Right cardiac atrium (tissue), 5 donors: ENCODE results near the gene PARD6G. TPM values are rescaled to one million over a fixed set of nuclear protein-coding genes. Genes with fewer than 3 reads are reported as not detected.

Experiments used
- ATAC-seq, 2 donors: fragments of 200-7000 bp; cut with Tn5 transposase; one replicate each; pipeline versions ENCODE4 v1.8.0 to v1.9.1; 2020; ENCODE audit warnings: moderate library complexity in 2 of 2, mild to moderate bottlenecking in 1 of 2
- DNase-seq, 3 donors: peaks; one replicate each; pipeline ENCODE4 v3.0.0-alpha.2; 2020
- H3K27ac ChIP-seq: one replicate; pipeline ENCODE4 v1.5.1; 2013; ENCODE audit warnings: mild to moderate bottlenecking, low read length, control low read depth, moderate library complexity
- H3K27me3 ChIP-seq: one replicate; pipeline ENCODE4 v1.6.1; 2013; ENCODE audit not compliant: control insufficient read depth, insufficient read depth
- H3K4me1 ChIP-seq: one replicate; pipeline ENCODE4 v1.6.1; 2013; ENCODE audit warnings: low read length; ENCODE audit not compliant: control insufficient read depth, insufficient read depth
- H3K4me3 ChIP-seq: one replicate; pipeline ENCODE4 v1.5.1; 2013; ENCODE audit warnings: low read length, control low read depth
- H3K9me3 ChIP-seq: one replicate; pipeline ENCODE4 v1.6.1; 2013; ENCODE audit warnings: low read length; ENCODE audit not compliant: control insufficient read depth
- WGBS: extraction: QIAGEN DNeasy Blood & Tissue Kit; methylation state at CpG from one replicate; pipeline ENCODE4 v1.1.7; 2013; 5-methylcytosine and 5-hydroxymethylcytosine counted together
- intact Hi-C, 4 donors: fragments of 100-400 bp; cut with DNase I; formaldehyde crosslinking; loops; one replicate each; pipeline versions ENCODE4 v1.11.0 to v1.14.0; 2022 to 2023
- polyA plus RNA-seq: library from polyadenylated mRNA; stranded (reverse); fragments of 200-250 nt; gene quantifications from one replicate; pipeline ENCODE4 v1.2.3, GENCODE V29; 2013
- total RNA-seq, 4 donors: library from RNA; stranded (reverse); fragmentation: NEBNext Ultra II Directional; extraction: Animal tissue kit (Norgen Biotek cat#: 25700); gene quantifications; one replicate each; pipeline ENCODE4 v1.2.1, GENCODE V29; 2021
- donor health status: healthy with polysubstance abuse.
- donor health status: DM: no; HTN: yes; CAD: no.
- donor health status: DM: no; HTN: no; CAD: no.
- donor health status: DM: no; HTN: yes; CAD: no; lungs with severe emphysema.
- donor health status: DM: yes; HTN: yes; CAD: no.

PARD6G gene
- total and polyA plus RNA-seq, 5 donors, result 2.5 to 5.0 (median 4.4) TPM

DNA sequence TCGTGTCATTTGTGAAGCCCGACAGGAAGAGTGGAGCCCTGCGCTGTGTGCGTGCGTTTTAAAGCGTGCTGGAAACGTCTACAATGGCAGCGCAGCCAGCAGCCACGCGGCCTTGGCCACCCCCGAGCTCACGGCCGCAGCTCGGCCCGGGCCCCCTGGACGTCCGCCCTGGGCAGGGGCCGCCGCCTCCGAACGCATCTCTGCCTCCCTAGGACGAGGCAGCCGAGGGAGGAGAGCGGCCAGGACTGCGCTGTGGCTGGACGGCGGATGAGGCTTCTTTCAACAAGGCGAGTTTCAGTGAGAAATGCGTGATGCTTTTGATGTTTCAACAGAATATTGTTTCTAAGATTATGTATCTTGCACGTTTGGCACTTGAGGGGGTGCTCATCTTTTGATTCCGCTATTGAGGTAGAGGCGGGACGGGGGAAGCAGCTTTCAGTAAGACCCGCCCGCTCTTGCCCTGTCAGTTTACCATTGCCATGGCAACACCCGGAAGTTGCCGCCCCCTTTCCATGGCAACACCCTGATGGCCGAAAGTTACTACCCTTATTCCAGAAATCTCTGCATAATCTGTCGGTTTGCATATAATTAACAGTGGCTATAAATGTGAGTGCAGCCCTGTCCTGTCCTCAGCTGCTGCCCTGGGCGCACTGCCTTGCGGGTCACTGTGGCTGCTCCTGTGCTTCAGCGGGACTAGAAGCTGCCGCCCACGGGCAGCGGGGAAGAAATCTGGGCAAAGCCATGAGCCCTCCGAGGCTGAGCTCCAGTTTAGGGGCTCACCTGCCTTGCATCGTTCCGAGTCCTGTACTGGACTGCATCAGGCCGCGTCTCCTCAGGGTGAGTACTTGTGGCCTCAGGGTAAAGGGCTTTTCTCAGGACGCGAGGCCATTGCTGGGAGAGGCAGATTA is 99.6 kb downstream of the PARD6G start:
- no peaks in the 10 kb centered on the region for H3K4me1 ChIP-seq
- H3K27ac ChIP-seq, result no peak overlapping the region
- peak overlapping the region; percentile 68 for H3K4me3 ChIP-seq
- H3K27me3 ChIP-seq, result no peaks in the 10 kb centered on the region
- DNase-seq (peak; percentile 84 to 93 (median 92)), ATAC-seq (peak; percentile 93 to 95)
- WGBS, result 39% methylated on average over 52 of the region's 52 CpGs
- H3K9me3 ChIP-seq, result no peaks in the 10 kb centered on the region
- intact Hi-C loops, result loop anchor here in 1 of 4 donors (10.0 kb wide), 1 partner anchor 223 kb away; no protein-coding TSS in a partner anchor

- no peaks in the 10 kb centered on the region for H3K4me1 ChIP-seq
- WGBS, result 36% methylated on average over 12 of the region's 12 CpGs
- no peaks in the 10 kb centered on the region for H3K27me3 ChIP-seq
- no peaks in the 10 kb centered on the region for H3K9me3 ChIP-seq
- no peak overlapping the region for H3K27ac ChIP-seq
- intact Hi-C loops, result loop anchor here in 1 of 4 donors (10.0 kb wide), 1 partner anchor 222 kb away; no protein-coding TSS in a partner anchor
- H3K4me3 ChIP-seq, result peak overlapping the region; percentile 68
- DNase-seq (no peak), ATAC-seq (peak; percentile 35 to 56)
These were observed 100.3 kb downstream of the PARD6G start for GRCh38 chr18:80147037-80147417.

DNA sequence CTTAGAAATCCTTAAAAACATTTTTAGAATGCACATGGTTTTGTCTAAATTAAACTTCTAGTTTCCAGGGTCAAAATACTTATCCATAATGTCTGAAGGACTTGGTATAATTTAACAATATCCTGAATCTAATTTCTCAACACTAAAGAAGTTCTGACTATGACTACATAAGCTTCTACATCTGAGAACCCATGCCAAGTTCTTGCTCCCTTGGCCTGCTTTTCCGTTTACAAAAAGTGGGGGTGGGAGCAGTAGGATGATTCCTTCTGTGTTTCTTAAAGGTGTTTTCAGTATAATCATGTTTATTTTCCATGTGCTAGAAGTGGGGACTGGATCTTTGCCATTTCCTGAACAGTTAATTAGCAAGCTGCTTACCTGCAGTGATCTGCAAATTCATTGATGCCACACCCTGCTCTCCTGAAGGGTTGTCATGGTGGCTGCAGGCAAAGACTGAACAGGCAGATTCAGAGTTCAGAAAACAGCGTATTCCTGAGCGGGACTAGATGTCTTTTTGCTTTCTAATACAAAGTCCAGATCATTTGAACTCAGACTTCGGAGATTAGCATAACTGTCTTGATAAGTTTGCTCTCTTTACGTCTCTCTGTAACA is 102.0 kb downstream of the PARD6G start:
- Histone ChIP-seq H3K27ac (no peak overlapping the region), H3K4me1 (no peaks in the 10 kb centered on the region), H3K27me3 (no peaks in the 10 kb centered on the region), H3K9me3 (no peaks in the 10 kb centered on the region), H3K4me3 (no peak overlapping the region)
- intact Hi-C loops, result loop anchor here in 1 of 4 donors (10.0 kb wide), 1 partner anchor 220 kb away; no protein-coding TSS in a partner anchor
- ATAC-seq, result no peak
- DNase-seq, result no peak
- 86% methylated on average over 5 of the region's 5 CpGs for WGBS

GRCh38 chr18:80143881-80144280 is 103.4 kb downstream of the PARD6G start:
- intact Hi-C loops, result loop anchor here in 1 of 4 donors (10.0 kb wide), 1 partner anchor 219 kb away; no protein-coding TSS in a partner anchor

GRCh38 chr18:80140455-80140985 is 106.8 kb downstream of the PARD6G start:
- Histone ChIP-seq H3K4me1 (no peaks in the 10 kb centered on the region), H3K27me3 (no peaks in the 10 kb centered on the region), H3K9me3 (no peaks in the 10 kb centered on the region), H3K27ac (no peak overlapping the region), H3K4me3 (no peak overlapping the region)
- ATAC-seq, result no peak
- WGBS, result 91% methylated on average over 5 of the region's 5 CpGs
- intact Hi-C loops, result loop anchor here in 1 of 4 donors (10.0 kb wide), 1 partner anchor 216 kb away; no protein-coding TSS in a partner anchor
- DNase-seq, result no peak

More at GRCh38 chr18:80143881-80144280, 103.4 kb downstream of the PARD6G start:
- ATAC-seq (no peak), DNase-seq (no peak)
- Histone ChIP-seq H3K4me3 (no peak overlapping the region), H3K27ac (no peak overlapping the region), H3K27me3 (no peaks in the 10 kb centered on the region), H3K4me1 (no peaks in the 10 kb centered on the region), H3K9me3 (no peaks in the 10 kb centered on the region)
- 48% methylated on average over 2 of the region's 2 CpGs for WGBS

DNA sequence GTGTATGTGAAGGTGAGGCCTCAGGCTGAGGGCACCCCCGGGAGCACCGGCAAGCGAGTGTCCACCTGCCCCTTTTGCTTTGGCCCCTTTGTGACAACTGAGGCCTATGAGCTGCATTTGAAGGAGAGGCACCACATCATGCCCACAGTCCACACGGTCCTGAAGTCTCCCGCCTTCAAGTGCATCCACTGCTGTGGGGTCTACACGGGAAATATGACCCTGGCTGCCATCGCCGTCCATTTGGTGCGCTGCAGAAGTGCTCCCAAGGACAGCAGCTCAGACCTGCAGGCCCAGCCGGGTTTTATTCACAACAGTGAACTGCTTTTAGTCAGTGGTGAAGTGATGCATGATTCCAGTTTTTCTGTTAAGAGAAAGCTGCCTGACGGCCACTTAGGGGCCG is 109.3 kb downstream of the PARD6G start:
- 93% methylated on average over 12 of the region's 12 CpGs for WGBS
- DNase-seq, result no peak
- H3K27ac ChIP-seq, result no peak overlapping the region
- H3K9me3 ChIP-seq, result no peaks in the 10 kb centered on the region
- H3K4me1 ChIP-seq, result no peaks in the 10 kb centered on the region
- ATAC-seq, result no peak
- H3K4me3 ChIP-seq, result no peak overlapping the region
- no peaks in the 10 kb centered on the region for H3K27me3 ChIP-seq
- intact Hi-C loops, result no loop called here

DNA sequence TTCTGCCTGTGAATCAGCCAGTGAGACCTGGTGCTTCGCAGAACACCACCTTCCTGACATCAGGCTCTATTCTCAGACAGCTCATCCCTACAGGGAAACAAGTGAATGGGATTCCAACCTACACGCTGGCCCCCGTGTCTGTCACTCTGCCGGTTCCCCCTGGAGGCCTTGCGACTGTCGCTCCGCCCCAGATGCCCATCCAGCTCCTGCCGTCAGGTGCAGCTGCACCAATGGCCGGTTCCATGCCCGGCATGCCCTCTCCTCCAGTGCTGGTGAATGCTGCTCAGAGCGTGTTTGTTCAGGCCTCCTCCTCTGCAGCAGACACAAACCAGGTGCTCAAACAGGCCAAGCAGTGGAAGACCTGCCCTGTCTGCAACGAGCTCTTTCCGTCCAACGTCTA is 110.2 kb downstream of the PARD6G start:
- ATAC-seq (no peak), DNase-seq (no peak)
- 96% methylated on average over 14 of the region's 14 CpGs for WGBS
- H3K9me3 ChIP-seq, result no peaks in the 10 kb centered on the region
- no peaks in the 10 kb centered on the region for H3K4me1 ChIP-seq
- no peak overlapping the region for H3K27ac ChIP-seq
- H3K4me3 ChIP-seq, result no peak overlapping the region
- intact Hi-C loops, result no loop called here
- no peaks in the 10 kb centered on the region for H3K27me3 ChIP-seq

- Histone ChIP-seq H3K27ac (no peak overlapping the region), H3K9me3 (no peaks in the 10 kb centered on the region), H3K4me1 (no peaks in the 10 kb centered on the region), H3K27me3 (no peaks in the 10 kb centered on the region), H3K4me3 (no peak overlapping the region)
- ATAC-seq, result peak in 1 of 2 donors; percentile 31
- intact Hi-C loops, result no loop called here
- 89% methylated on average over 8 of the region's 8 CpGs for WGBS
- DNase-seq, result no peak
These were observed 110.6 kb downstream of the PARD6G start for GRCh38 chr18:80136679-80137078.

DNA sequence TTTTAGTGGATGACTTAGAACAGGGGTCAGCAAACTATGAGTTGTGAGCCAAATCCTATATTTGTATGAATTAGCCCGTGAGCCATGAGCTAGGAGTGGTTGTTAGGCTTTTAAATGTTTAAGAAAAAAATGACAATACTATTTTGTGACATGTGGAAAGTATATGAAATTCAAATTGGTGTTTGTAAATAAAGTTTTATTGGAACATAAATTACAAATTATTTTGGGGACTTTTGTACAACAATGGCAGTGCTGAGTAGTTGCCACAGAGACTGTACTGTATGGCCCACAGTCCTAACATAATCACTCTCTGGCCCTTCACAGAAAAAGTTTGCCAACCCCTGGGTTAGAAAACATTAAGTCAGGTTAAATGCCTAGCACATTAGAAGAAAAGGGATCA is 112.2 kb downstream of the PARD6G start:
- ATAC-seq (no peak), DNase-seq (no peak)
- intact Hi-C loops, result no loop called here
- H3K27ac ChIP-seq, result no peak overlapping the region
- H3K9me3 ChIP-seq, result no peaks in the 10 kb centered on the region
- H3K27me3 ChIP-seq, result no peaks in the 10 kb centered on the region
- WGBS, result 100% methylated on average over 1 of the region's 1 CpG
- no peaks in the 10 kb centered on the region for H3K4me1 ChIP-seq
- H3K4me3 ChIP-seq, result no peak overlapping the region

DNA sequence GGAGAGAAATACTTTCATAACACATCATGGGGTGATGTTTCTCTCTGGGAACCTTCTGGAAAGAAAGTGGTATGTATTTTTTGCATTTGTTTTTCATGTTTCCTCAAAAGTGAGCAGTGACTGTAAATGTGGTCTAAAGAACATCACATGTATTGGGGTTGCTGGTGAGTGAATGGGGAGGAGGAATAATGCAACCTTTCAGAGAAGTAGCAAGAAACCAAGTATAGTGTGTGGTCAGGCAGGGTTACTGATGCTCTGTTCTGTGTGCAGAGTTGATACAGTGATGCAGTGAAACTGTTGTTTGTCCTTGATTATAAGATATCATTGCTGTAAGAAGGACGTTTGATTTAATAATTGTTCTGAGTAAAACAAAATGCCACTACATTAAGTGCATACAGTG is 114.2 kb downstream of the PARD6G start:
- Histone ChIP-seq H3K27ac (no peak overlapping the region), H3K4me3 (no peak overlapping the region), H3K9me3 (no peaks in the 10 kb centered on the region), H3K4me1 (no peaks in the 10 kb centered on the region), H3K27me3 (no peaks in the 10 kb centered on the region)
- ATAC-seq, result no peak
- no peak for DNase-seq
- 64% methylated on average over 1 of the region's 1 CpG for WGBS
- intact Hi-C loops, result no loop called here
